K562 (cell line): ENCODE measurements around the gene MBD1. TPM values are rescaled to one million over a fixed set of nuclear protein-coding genes. Genes with fewer than 3 reads are reported as not detected.

Experiments
- ATF3 ChIP-seq, 2 experiments: fragments of 450-650 bp in 1 of 2; sonication (generic) in 1 of 2; formaldehyde crosslinking in 1 of 2; IDR thresholded peaks in 1 of 2; conservative IDR thresholded peaks in 1 of 2; 2 replicates each; pipeline versions ENCODE4 v1.6.1 to v1.8.1; 2016 to 2023; ENCODE audit warnings: mild to moderate bottlenecking in 2 of 2, moderate library complexity in 2 of 2, inconsistent platforms in 1 of 2, missing genetic modification reagents in 1 of 2
- DACH1 ChIP-seq: fragments of 450-650 bp; IDR thresholded peaks from 2 replicates; pipeline ENCODE4 v1.6.1; 2018; ENCODE audit not compliant: partially characterized antibody
- FOXJ2 ChIP-seq: fragments of 200-800 bp; sonication (Bioruptor generic); IDR thresholded peaks from 2 replicates; pipeline ENCODE4 v1.6.1; 2016; ENCODE audit warnings: missing genetic modification characterization, missing compliant biosample characterization
- HOXB6 ChIP-seq: fragments of 250-450 bp; sonication (Bioruptor Pico); IDR thresholded peaks from 2 replicates; pipeline ENCODE4 v1.5.1; 2022; ENCODE audit warnings: mild to moderate bottlenecking, borderline replicate concordance
- IFI16 ChIP-seq: fragments of 250-450 bp; sonication (Bioruptor Pico); IDR thresholded peaks from 2 replicates; pipeline ENCODE4 v2.1.2; 2022; ENCODE audit warnings: mild to moderate bottlenecking, inconsistent platforms
- MLX ChIP-seq, 2 experiments: fragments of 450-650 bp in 1 of 2; sonication (generic) in 1 of 2; formaldehyde crosslinking; conservative IDR thresholded peaks; 2 replicates each; pipeline versions ENCODE4 v1.4.0 to v1.8.1; 2020 to 2022; ENCODE audit warnings: mild to moderate bottlenecking in 1 of 2, missing genetic modification reagents in 1 of 2
- NFE2 ChIP-seq: IDR thresholded peaks from 2 replicates; pipeline ENCODE4 v1.6.1; 2014; ENCODE audit warnings: antibody characterized with exemption, low read depth
- NR0B1 ChIP-seq: fragments of 450-650 bp; IDR thresholded peaks from one replicate; pipeline ENCODE4 v1.6.1; 2018; ENCODE audit warnings: mild to moderate bottlenecking, moderate library complexity; ENCODE audit not compliant: partially characterized antibody
- NR2C2 ChIP-seq, 2 experiments: fragments of 200-800 bp in 1 of 2; sonication (Bioruptor generic) in 1 of 2; sonication (generic) in 1 of 2; formaldehyde crosslinking in 1 of 2; IDR thresholded peaks; 2 replicates each; pipeline versions ENCODE4 v1.6.1 to v1.8.0; 2016 to 2022; ENCODE audit warnings: mild to moderate bottlenecking in 1 of 2, missing compliant biosample characterization in 1 of 2, missing genetic modification characterization in 1 of 2, missing genetic modification reagents in 1 of 2
- PBX2 ChIP-seq, 2 experiments: IDR thresholded peaks in 1 of 2; conservative IDR thresholded peaks in 1 of 2; 2 replicates each; pipeline ENCODE4 v1.6.1; 2016; ENCODE audit warnings: low read depth in 2 of 2, mild to moderate bottlenecking in 1 of 2, missing compliant biosample characterization in 1 of 2, missing genetic modification characterization in 1 of 2, moderate library complexity in 1 of 2
- RFX5 ChIP-seq: IDR thresholded peaks from 2 replicates; pipeline ENCODE4 v1.6.1; 2011; ENCODE audit warnings: low read depth, mild to moderate bottlenecking, improper control_type of control experiment, low read length
- SLC30A9 ChIP-seq: fragments of 250-450 bp; sonication (Bioruptor Pico); IDR thresholded peaks from 2 replicates; pipeline ENCODE4 v1.8.0; 2022; ENCODE audit warnings: mild to moderate bottlenecking, moderate library complexity
- ZBTB8A ChIP-seq: fragments of 450-650 bp; IDR thresholded peaks from 2 replicates; pipeline ENCODE4 v1.6.1; 2018; ENCODE audit warnings: mild to moderate bottlenecking, moderate library complexity; ENCODE audit not compliant: partially characterized antibody
- ZKSCAN3 ChIP-seq: fragments of 250-450 bp; sonication (Bioruptor Pico); IDR thresholded peaks from 2 replicates; pipeline ENCODE4 v1.4.0; 2020
- ZNF124 ChIP-seq: sonication (generic); formaldehyde crosslinking; IDR thresholded peaks from 2 replicates; pipeline ENCODE4 v1.8.1; 2022; ENCODE audit warnings: missing genetic modification reagents
- ZNF24 ChIP-seq: fragments of 450-650 bp; IDR thresholded peaks from 2 replicates; pipeline ENCODE4 v1.6.1; 2016
- ZNF41 ChIP-seq: fragments of 250-450 bp; sonication (Bioruptor Pico); conservative IDR thresholded peaks from 2 replicates; pipeline ENCODE4 v1.4.0; 2020; ENCODE audit warnings: mild to moderate bottlenecking
- ZNF764 ChIP-seq: fragments of 250-450 bp; sonication (Bioruptor Pico); IDR thresholded peaks from 2 replicates; pipeline ENCODE4 v1.4.0; 2020; ENCODE audit warnings: low read depth, mild to moderate bottlenecking, moderate library complexity
- polyA plus RNA-seq, 8 experiments: library from polyadenylated mRNA; depleted of rRNA in 4 of 8; stranded (reverse) in 5 of 8; unstranded in 3 of 8; fragments of >200 nt; fragmentation: Nextera tagmentation in 2 of 8; fragmentation: Illumina TruSeq in 1 of 8; extraction: Ambion mirVana in 2 of 8; extraction: Trizol in 1 of 8; gene quantifications; 2 replicates each; pipeline versions ENCODE4 v1.2.1 to v1.2.3, GENCODE V29; 2011 to 2014; ENCODE audit warnings: inconsistent platforms in 1 of 8, missing spikeins in 1 of 8
- total RNA-seq, 7 experiments: library from RNA; depleted of rRNA in 6 of 7; stranded (reverse); fragments of >200 nt in 6 of 7; fragmentation: Illumina TruSeq in 2 of 7; extraction: Trizol in 2 of 7; gene quantifications; 2 replicates each; pipeline versions ENCODE4 v1.2.1 to v1.2.3, GENCODE V29; 2011 to 2021; ENCODE audit warnings: low replicate concordance in 1 of 7

Gene MBD1
- total and polyA plus RNA-seq, 9 of the 15 experiments (the other 6 are each of a cell fraction or from before 2014, with no cell fraction given) = 3.0 to 59.7 (median 31.7) TPM

- TF ChIP-seq PBX2 (CRISPR knock-in tag; IDR thresholded peaks at IDR 0.05; ENCODE audit: low read depth) (no peak), PBX2 (tag; conservative IDR thresholded peaks at IDR 0.05; ENCODE audit: low read depth) (no peak; the same call in 1 of the 2 replicates), ZNF124 (CRISPR knock-in tag) (no peak), ATF3 (IDR thresholded peaks at IDR 0.05) (no peak), ATF3 (CRISPR knock-in tag; conservative IDR thresholded peaks at IDR 0.05) (no peak; the same call in 1 of the 2 replicates), NFE2 (no peak), RFX5 (no peak), NR0B1 (no peak), ZNF41 (CRISPR knock-in tag) (0 out of 2 replicates have a peak, but pooled peaks have one; percentile 12), DACH1 (no peak), ZNF764 (CRISPR knock-in tag) (no peak), HOXB6 (CRISPR knock-in tag) (no peak), IFI16 (no peak), FOXJ2 (peak; percentile 94), ZNF24 (peak; percentile 74; the same call in 1 of the 2 replicates), ZBTB8A (no peak), NR2C2 (CRISPR knock-in tag; IDR thresholded peaks at IDR 0.05) (peak; percentile 14; the same call in 1 of the 2 replicates), NR2C2 (tag; IDR thresholded peaks at IDR 0.05) (peak; percentile 97), SLC30A9 (CRISPR knock-in tag) (no peak), MLX (CRISPR knock-in tag; conservative IDR thresholded peaks at IDR 0.05) (no peak), ZKSCAN3 (CRISPR knock-in tag) (no peak)
These were observed 6.4 kb upstream of the MBD1 start, which contains the start of gene CXXC1 (continued) for GRCh38 chr18:50287441-50288347.
